ENCODE measurements around the gene DDX51.

The DDX51 gene

GRCh38 chr12:132166093-132166492 lies 22.0 kb upstream of the DDX51 start:
- no peak for DNase-seq (ENCODE audit: low spot score)

GRCh38 chr12:132165584-132165983 lies 21.5 kb upstream of the DDX51 start:
- no peak for DNase-seq (ENCODE audit: low spot score)

- no peak for DNase-seq (ENCODE audit: low spot score)
Observed at GRCh38 chr12:132164426-132164825, 20.3 kb upstream of the DDX51 start.

- no peak for DNase-seq (ENCODE audit: low spot score)
Observed at GRCh38 chr12:132163911-132164288, 19.8 kb upstream of the DDX51 start.

- no peak for DNase-seq (ENCODE audit: low spot score)
Observed at GRCh38 chr12:132163041-132163910, 19.2 kb upstream of the DDX51 start.

- DNase-seq (ENCODE audit: low spot score) = no peak
Observed at GRCh38 chr12:132162508-132163031, 18.5 kb upstream of the DDX51 start.

GRCh38 chr12:132161796-132162507 lies 17.8 kb upstream of the DDX51 start:
- DNase-seq (ENCODE audit: low spot score) = no peak

- no peak for DNase-seq (ENCODE audit: low spot score)
Observed at GRCh38 chr12:132161036-132161781, 17.1 kb upstream of the DDX51 start.

GRCh38 chr12:132160601-132161035 lies 16.5 kb upstream of the DDX51 start:
- DNase-seq (ENCODE audit: low spot score) = no peak

GRCh38 chr12:132160016-132160415 lies 15.9 kb upstream of the DDX51 start:
- DNase-seq (ENCODE audit: low spot score) = no peak

GRCh38 chr12:132159555-132160003 lies 15.5 kb upstream of the DDX51 start:
- DNase-seq (ENCODE audit: low spot score) = no peak

GRCh38 chr12:132158677-132159554 lies 14.8 kb upstream of the DDX51 start:
- no peak for DNase-seq (ENCODE audit: low spot score)

- no peak for DNase-seq (ENCODE audit: low spot score)
Observed at GRCh38 chr12:132157733-132158409, 13.8 kb upstream of the DDX51 start.

- DNase-seq (ENCODE audit: low spot score) = no peak
Observed at GRCh38 chr12:132156573-132157325, 12.6 kb upstream of the DDX51 start.

- DNase-seq (ENCODE audit: low spot score) = no peak
Observed at GRCh38 chr12:132155771-132156572, 11.9 kb upstream of the DDX51 start.

GRCh38 chr12:132154941-132155770 lies 11.0 kb upstream of the DDX51 start:
- no peak for DNase-seq (ENCODE audit: low spot score)

GRCh38 chr12:132154341-132154761 lies 10.2 kb upstream of the DDX51 start:
- DNase-seq (ENCODE audit: low spot score) = no peak
